Measurements from ENCODE around the gene CDC45. TPM values are rescaled to one million over a fixed set of nuclear protein-coding genes. Genes with fewer than 3 reads are reported as not detected.

Gene CDC45
- total RNA-seq, 1 experiment from 2014 or later = 44.6 TPM

GRCh38 chr22:19515654-19516377, 36.1 kb downstream of the CDC45 start:
- no peaks in the 10 kb centered on the region for H3K27me3 Mint-ChIP-seq (ENCODE audit: insufficient read depth, unreplicated experiment)
- BruUV-seq (replicated peaks) = no TSS peak

GRCh38 chr22:19516378-19517170, 36.9 kb downstream of the CDC45 start:
- peaks cover 17% of the 10 kb centered on the region for H3K36me3 Mint-ChIP-seq (ENCODE audit: insufficient read depth, unreplicated experiment)
- H3K4me1 Mint-ChIP-seq (ENCODE audit: low read depth, unreplicated experiment) = no peaks in the 10 kb centered on the region
- Histone ChIP-seq H3K4me1 (no peaks in the 10 kb centered on the region), H3K4me3 (ENCODE audit: low read depth, low read length) (no peak overlapping the region), H3K27me3 (replicated peaks; ENCODE audit: control insufficient read depth, insufficient read depth, low read length) (no peaks in the 10 kb centered on the region), H3K36me3 (ENCODE audit: control insufficient read depth, insufficient read depth, low read length) (no peaks in the 10 kb centered on the region), H3K9me3 (no peaks in the 10 kb centered on the region)
- no peaks in the 10 kb centered on the region for H3K27me3 Mint-ChIP-seq (ENCODE audit: insufficient read depth, unreplicated experiment)
- ChIA-PET POLR2A (no interaction called here), CTCF (no interaction called here)
- H3K27ac Mint-ChIP-seq (ENCODE audit: unreplicated experiment) = no peak overlapping the region
- DNase-seq = no peak
- intact Hi-C loops (cut with micrococcal nuclease; ENCODE audit: unreplicated experiment) = no loop called here
- no peak overlapping the region for H3K4me3 Mint-ChIP-seq (ENCODE audit: unreplicated experiment)
- TF ChIP-seq CTCF (IDR thresholded peaks at IDR 0.05; ENCODE audit: insufficient read depth in 1 of 2, low read depth in 1 of 2, low read length in 1 of 2, severe bottlenecking in 1 of 2, unreplicated experiment in 1 of 2) = no peak
- no peaks in the 10 kb centered on the region for H3K9me3 Mint-ChIP-seq (ENCODE audit: unreplicated experiment)
- BruUV-seq (replicated peaks) = no TSS peak

More at GRCh38 chr22:19515654-19516377, 36.1 kb downstream of the CDC45 start:
- POLR2A ChIA-PET = interaction anchor here (0.5 kb wide), 1 partner anchor 266 kb away, joined by 5 read pairs; no protein-coding TSS in a partner anchor
- DNase-seq = no peak
- TF ChIP-seq CTCF (IDR thresholded peaks at IDR 0.05; ENCODE audit: insufficient read depth in 1 of 2, low read depth in 1 of 2, low read length in 1 of 2, severe bottlenecking in 1 of 2, unreplicated experiment in 1 of 2) = no peak
- Mint-ChIP-seq H3K4me1 (ENCODE audit: low read depth, unreplicated experiment) (no peaks in the 10 kb centered on the region), H3K9me3 (ENCODE audit: unreplicated experiment) (no peaks in the 10 kb centered on the region), H3K36me3 (ENCODE audit: insufficient read depth, unreplicated experiment) (peaks cover 17% of the 10 kb centered on the region), H3K27ac (ENCODE audit: unreplicated experiment) (no peak overlapping the region), H3K4me3 (ENCODE audit: unreplicated experiment) (no peak overlapping the region)
- H3K4me1 ChIP-seq = no peaks in the 10 kb centered on the region
- H3K4me3 ChIP-seq (ENCODE audit: low read depth, low read length) = no peak overlapping the region
- H3K27me3 ChIP-seq (replicated peaks; ENCODE audit: control insufficient read depth, insufficient read depth, low read length) = no peaks in the 10 kb centered on the region
- CTCF ChIA-PET = no interaction called here
- H3K9me3 ChIP-seq = no peaks in the 10 kb centered on the region
- no peaks in the 10 kb centered on the region for H3K36me3 ChIP-seq (ENCODE audit: control insufficient read depth, insufficient read depth, low read length)
- intact Hi-C loops (cut with micrococcal nuclease; ENCODE audit: unreplicated experiment) = no loop called here

- Histone ChIP-seq H3K9me3 (no peaks in the 10 kb centered on the region), H3K4me3 (ENCODE audit: low read depth, low read length) (no peak overlapping the region), H3K27me3 (replicated peaks; ENCODE audit: control insufficient read depth, insufficient read depth, low read length) (no peaks in the 10 kb centered on the region), H3K36me3 (ENCODE audit: control insufficient read depth, insufficient read depth, low read length) (no peaks in the 10 kb centered on the region), H3K4me1 (no peaks in the 10 kb centered on the region)
- no peaks in the 10 kb centered on the region for H3K27me3 Mint-ChIP-seq (ENCODE audit: insufficient read depth, unreplicated experiment)
- no peak overlapping the region for H3K4me3 Mint-ChIP-seq (ENCODE audit: unreplicated experiment)
- H3K4me1 Mint-ChIP-seq (ENCODE audit: low read depth, unreplicated experiment) = no peaks in the 10 kb centered on the region
- POLR2A ChIA-PET = no interaction called here
- intact Hi-C loops (cut with micrococcal nuclease; ENCODE audit: unreplicated experiment) = no loop called here
- CTCF ChIA-PET = no interaction called here
- TF ChIP-seq CTCF (IDR thresholded peaks at IDR 0.05; ENCODE audit: insufficient read depth in 1 of 2, low read depth in 1 of 2, low read length in 1 of 2, severe bottlenecking in 1 of 2, unreplicated experiment in 1 of 2) = no peak
- no peak for DNase-seq
- no peaks in the 10 kb centered on the region for H3K9me3 Mint-ChIP-seq (ENCODE audit: unreplicated experiment)
- BruUV-seq (replicated peaks) = no TSS peak
- no peak overlapping the region for H3K27ac Mint-ChIP-seq (ENCODE audit: unreplicated experiment)
- peaks cover 17% of the 10 kb centered on the region for H3K36me3 Mint-ChIP-seq (ENCODE audit: insufficient read depth, unreplicated experiment)
These were observed 37.4 kb downstream of the CDC45 start for GRCh38 chr22:19517171-19517500.
